SKM-1 treated with dmso at 0.1 percent for 144 hours (cell line): Measurements from ENCODE around the gene NCEH1.

Experiments used
- DNase-seq: peaks from one replicate; lab custom pipeline; 2025; ENCODE audit not compliant: unreplicated experiment; lab: John Stamatoyannopoulos, UW

The NCEH1 gene

DNA sequence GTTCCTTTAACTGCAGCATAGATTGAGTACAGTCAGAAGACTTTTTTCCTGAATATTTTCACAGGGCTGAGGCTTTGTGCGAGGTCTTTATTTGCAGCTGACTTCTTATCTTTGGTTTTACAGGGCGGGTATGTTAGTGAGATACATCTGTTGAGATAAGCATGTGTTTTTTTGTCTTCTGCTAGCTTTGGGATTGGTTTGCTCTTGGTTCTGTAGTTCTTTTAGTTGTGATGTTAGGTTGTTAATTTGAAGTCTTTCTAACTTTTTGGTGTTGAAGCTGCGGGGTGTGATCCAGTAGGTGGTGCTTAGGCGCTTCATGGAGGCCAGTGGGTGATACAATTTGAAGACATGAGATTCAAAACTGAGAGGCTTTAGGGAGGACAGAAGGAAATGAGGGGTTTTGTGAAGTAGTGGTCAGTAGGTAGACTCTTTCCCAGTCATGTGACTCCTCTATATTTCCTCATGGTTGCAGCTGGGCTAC is 119.7 kb downstream of the NCEH1 start:
- no peak for DNase-seq

- DNase-seq = no peak
Observed at GRCh38 chr3:172586436-172586835, 124.4 kb downstream of the NCEH1 start.

DNA sequence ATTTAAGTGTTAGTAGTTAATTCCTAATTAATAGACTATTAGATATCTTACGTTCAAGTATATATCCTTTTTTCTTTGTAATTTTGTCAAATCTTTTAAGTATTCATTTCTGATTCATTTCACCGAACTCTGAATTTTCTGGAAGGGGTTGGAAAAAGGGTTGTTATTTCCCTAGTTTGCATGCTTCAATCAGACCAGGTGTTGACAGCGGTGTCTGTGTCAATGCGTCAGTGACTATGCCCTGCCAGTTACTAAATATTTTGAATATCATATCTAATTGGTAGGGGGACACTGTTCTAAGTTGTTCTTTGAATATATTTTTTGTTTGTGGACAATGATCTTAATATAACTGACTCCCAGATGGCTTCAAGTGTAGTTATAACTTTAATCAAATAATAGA is 124.9 kb downstream of the NCEH1 start:
- DNase-seq = no peak

- DNase-seq = no peak
Observed at GRCh38 chr3:172582712-172583111, 128.2 kb downstream of the NCEH1 start.

DNA sequence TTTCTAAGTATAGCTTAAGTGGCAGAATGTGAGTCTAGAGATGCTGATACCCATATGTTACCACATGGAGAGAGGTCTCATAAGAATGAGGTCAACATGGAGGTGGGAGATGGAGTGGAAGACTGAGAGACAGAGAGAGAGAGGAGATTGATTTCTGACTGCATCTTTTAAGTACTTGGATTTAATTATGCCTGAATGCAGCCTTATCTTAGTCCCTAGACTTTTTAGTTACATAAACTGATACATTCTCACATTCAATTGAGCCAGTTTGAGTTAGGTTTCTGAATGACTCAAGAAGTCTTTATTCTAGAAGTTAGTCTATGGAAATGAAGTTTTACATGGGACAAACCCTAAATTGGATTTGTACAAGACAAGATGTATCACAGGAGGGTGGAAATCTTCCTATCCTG is 129.1 kb downstream of the NCEH1 start:
- DNase-seq = no peak

GRCh38 chr3:172580680-172581401 is 130.0 kb downstream of the NCEH1 start:
- no peak for DNase-seq
